ENCODE data around the gene ACLY. TPM values are rescaled to one million over a fixed set of nuclear protein-coding genes. Genes with fewer than 3 reads are reported as not detected.

Gene ACLY
- total and polyA plus RNA-seq, 2 of the 13 experiments (the other 11 are each of a cell fraction or from before 2014, with no cell fraction given), result 111 to 218 TPM

DNA sequence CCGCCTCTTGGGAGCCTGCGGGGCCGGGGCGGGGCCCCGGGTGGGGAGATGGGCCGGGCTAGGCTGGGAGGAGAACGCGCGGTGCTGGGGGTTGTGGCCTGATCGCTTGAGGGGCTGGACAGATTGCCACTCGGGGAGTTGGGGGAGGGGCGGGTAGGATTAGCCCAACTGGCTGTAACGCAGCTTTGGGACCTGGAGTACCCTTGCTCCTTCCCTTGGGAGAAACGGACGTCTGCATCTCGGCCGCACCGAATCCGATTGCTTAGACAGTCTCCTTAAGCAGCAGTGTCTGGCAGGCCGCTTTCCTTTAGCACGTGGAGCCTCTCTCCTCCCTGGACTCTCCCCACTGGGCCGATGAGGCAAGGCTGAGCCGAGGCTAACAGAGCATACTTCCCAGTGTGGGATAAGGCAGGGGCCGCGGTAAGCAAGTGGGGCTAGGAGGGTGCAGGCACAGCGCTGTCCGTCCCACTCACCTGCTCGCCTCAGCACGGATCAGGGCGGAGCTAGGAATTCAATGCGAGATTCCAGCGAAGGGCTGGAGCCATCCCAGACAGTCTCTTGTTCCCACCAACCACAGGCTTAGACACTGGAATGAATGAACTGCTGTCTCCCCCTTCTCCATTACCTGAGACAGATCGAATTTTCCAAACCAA lies 540 bp upstream of the ACLY start (continued):
- TF ChIP-seq HMGXB3 (CRISPR knock-in tag; IDR thresholded peaks at IDR 0.05; ENCODE audit: borderline replicate concordance), result no peak; the same call in 1 of the 2 replicates
- TF ChIP-seq ZFP36 (IDR thresholded peaks at IDR 0.05; ENCODE audit: borderline replicate concordance, low read depth, low read length, partially characterized antibody), result no peak
- TF ChIP-seq, protein P1, sequence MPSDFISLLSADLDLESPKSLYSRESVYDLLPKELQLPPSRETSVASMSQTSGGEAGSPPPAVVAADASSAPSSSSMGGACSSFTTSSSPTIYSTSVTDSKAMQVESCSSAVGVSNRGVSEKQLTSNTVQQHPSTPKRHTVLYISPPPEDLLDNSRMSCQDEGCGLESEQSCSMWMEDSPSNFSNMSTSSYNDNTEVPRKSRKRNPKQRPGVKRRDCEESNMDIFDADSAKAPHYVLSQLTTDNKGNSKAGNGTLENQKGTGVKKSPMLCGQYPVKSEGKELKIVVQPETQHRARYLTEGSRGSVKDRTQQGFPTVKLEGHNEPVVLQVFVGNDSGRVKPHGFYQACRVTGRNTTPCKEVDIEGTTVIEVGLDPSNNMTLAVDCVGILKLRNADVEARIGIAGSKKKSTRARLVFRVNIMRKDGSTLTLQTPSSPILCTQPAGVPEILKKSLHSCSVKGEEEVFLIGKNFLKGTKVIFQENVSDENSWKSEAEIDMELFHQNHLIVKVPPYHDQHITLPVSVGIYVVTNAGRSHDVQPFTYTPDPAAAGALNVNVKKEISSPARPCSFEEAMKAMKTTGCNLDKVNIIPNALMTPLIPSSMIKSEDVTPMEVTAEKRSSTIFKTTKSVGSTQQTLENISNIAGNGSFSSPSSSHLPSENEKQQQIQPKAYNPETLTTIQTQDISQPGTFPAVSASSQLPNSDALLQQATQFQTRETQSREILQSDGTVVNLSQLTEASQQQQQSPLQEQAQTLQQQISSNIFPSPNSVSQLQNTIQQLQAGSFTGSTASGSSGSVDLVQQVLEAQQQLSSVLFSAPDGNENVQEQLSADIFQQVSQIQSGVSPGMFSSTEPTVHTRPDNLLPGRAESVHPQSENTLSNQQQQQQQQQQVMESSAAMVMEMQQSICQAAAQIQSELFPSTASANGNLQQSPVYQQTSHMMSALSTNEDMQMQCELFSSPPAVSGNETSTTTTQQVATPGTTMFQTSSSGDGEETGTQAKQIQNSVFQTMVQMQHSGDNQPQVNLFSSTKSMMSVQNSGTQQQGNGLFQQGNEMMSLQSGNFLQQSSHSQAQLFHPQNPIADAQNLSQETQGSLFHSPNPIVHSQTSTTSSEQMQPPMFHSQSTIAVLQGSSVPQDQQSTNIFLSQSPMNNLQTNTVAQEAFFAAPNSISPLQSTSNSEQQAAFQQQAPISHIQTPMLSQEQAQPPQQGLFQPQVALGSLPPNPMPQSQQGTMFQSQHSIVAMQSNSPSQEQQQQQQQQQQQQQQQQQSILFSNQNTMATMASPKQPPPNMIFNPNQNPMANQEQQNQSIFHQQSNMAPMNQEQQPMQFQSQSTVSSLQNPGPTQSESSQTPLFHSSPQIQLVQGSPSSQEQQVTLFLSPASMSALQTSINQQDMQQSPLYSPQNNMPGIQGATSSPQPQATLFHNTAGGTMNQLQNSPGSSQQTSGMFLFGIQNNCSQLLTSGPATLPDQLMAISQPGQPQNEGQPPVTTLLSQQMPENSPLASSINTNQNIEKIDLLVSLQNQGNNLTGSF (CRISPR knock-in tag; IDR thresholded peaks at IDR 0.05), result no peak
- 0 out of 2 replicates have a peak, but pooled peaks have one; percentile 54 for TF ChIP-seq IRF2 (CRISPR knock-in tag; IDR thresholded peaks at IDR 0.05)
- TF ChIP-seq NR2F1 (CRISPR knock-in tag; IDR thresholded peaks at IDR 0.05), result 0 out of 4 replicates have a peak, but pooled peaks of 1 of the 2 experiments have one; percentile 23
- no peak; the same call in 1 of the 2 replicates for TF ChIP-seq MIER3 (CRISPR knock-in tag; IDR thresholded peaks at IDR 0.05; ENCODE audit: borderline replicate concordance)
- TF ChIP-seq NFRKB (IDR thresholded peaks at IDR 0.05), result no peak
- TF ChIP-seq, protein P2, sequence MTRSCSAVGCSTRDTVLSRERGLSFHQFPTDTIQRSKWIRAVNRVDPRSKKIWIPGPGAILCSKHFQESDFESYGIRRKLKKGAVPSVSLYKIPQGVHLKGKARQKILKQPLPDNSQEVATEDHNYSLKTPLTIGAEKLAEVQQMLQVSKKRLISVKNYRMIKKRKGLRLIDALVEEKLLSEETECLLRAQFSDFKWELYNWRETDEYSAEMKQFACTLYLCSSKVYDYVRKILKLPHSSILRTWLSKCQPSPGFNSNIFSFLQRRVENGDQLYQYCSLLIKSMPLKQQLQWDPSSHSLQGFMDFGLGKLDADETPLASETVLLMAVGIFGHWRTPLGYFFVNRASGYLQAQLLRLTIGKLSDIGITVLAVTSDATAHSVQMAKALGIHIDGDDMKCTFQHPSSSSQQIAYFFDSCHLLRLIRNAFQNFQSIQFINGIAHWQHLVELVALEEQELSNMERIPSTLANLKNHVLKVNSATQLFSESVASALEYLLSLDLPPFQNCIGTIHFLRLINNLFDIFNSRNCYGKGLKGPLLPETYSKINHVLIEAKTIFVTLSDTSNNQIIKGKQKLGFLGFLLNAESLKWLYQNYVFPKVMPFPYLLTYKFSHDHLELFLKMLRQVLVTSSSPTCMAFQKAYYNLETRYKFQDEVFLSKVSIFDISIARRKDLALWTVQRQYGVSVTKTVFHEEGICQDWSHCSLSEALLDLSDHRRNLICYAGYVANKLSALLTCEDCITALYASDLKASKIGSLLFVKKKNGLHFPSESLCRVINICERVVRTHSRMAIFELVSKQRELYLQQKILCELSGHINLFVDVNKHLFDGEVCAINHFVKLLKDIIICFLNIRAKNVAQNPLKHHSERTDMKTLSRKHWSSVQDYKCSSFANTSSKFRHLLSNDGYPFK (CRISPR knock-in tag; IDR thresholded peaks at IDR 0.05; ENCODE audit: borderline replicate concordance), result peak; percentile 55
- TF ChIP-seq, protein P3, sequence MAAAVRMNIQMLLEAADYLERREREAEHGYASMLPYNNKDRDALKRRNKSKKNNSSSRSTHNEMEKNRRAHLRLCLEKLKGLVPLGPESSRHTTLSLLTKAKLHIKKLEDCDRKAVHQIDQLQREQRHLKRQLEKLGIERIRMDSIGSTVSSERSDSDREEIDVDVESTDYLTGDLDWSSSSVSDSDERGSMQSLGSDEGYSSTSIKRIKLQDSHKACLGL (CRISPR knock-in tag; IDR thresholded peaks at IDR 0.05), result peak; percentile 71
- no peak for TF ChIP-seq ZNF607 (CRISPR knock-in tag; IDR thresholded peaks at IDR 0.05; ENCODE audit: borderline replicate concordance)
- TF ChIP-seq CHCHD3 (CRISPR knock-in tag; IDR thresholded peaks at IDR 0.05), result no peak
- TF ChIP-seq WIZ (CRISPR knock-in tag; IDR thresholded peaks at IDR 0.05), result peak; percentile 31; the same call in 1 of the 2 replicates
- no peak for TF ChIP-seq SIX1 (CRISPR knock-in tag; IDR thresholded peaks at IDR 0.05; ENCODE audit: borderline replicate concordance)
- TF ChIP-seq ZNF354B (CRISPR knock-in tag; IDR thresholded peaks at IDR 0.05), result 0 out of 2 replicates have a peak, but pooled peaks have one; percentile 36
- TF ChIP-seq ZNF180 (CRISPR knock-in tag; IDR thresholded peaks at IDR 0.05; ENCODE audit: borderline replicate concordance, low read depth), result no peak

Measured in HepG2 (cell line).